ENCODE measurements around the gene NAA15.
"Not testable (repeated sequence)": the region's sequence is repeated elsewhere in the genome, so short reads cannot be mapped to it uniquely, and the experiment has no call there.

Gene NAA15

GRCh38 chr4:139297001-139297410 is 4.3 kb upstream of the NAA15 start:
- no peak for DNase-seq (ENCODE audit: low spot score)

GRCh38 chr4:139299536-139299935 is 1.8 kb upstream of the NAA15 start:
- DNase-seq (ENCODE audit: low spot score), result no peak

GRCh38 chr4:139300431-139301112 is 733 bp upstream of the NAA15 start:
- DNase-seq (ENCODE audit: low spot score), result peak; percentile 57

- DNase-seq (ENCODE audit: low spot score), result peak; percentile 29
Measured at GRCh38 chr4:139301821-139302611, 711 bp downstream of the NAA15 start, which contains the start of gene NDUFC1. TSS of gene NDUFC1 (minus strand) at chr4:139302477. CDS start at chr4:139295798, 6,679 bp downstream.

- DNase-seq (ENCODE audit: low spot score), result no peak
Measured at GRCh38 chr4:139304920-139305319, 3.6 kb downstream of the NAA15 start.

- no peak for DNase-seq (ENCODE audit: low spot score)
Measured at GRCh38 chr4:139311909-139312308, 10.6 kb downstream of the NAA15 start.

GRCh38 chr4:139312552-139313332 is 11.4 kb downstream of the NAA15 start:
- no peak for DNase-seq (ENCODE audit: low spot score)

- DNase-seq (ENCODE audit: low spot score), result not testable (repeated sequence)
Measured at GRCh38 chr4:139313414-139313813, 12.1 kb downstream of the NAA15 start.

GRCh38 chr4:139314047-139314800 is 12.9 kb downstream of the NAA15 start:
- no peak for DNase-seq (ENCODE audit: low spot score)

GRCh38 chr4:139315221-139315675 is 13.9 kb downstream of the NAA15 start:
- DNase-seq (ENCODE audit: low spot score), result no peak

- no peak for DNase-seq (ENCODE audit: low spot score)
Measured at GRCh38 chr4:139316733-139317132, 15.4 kb downstream of the NAA15 start.

GRCh38 chr4:139317635-139318034 is 16.3 kb downstream of the NAA15 start:
- DNase-seq (ENCODE audit: low spot score), result no peak

- DNase-seq (ENCODE audit: low spot score), result no peak
Measured at GRCh38 chr4:139319571-139319970, 18.3 kb downstream of the NAA15 start.

GRCh38 chr4:139322070-139322469 is 20.8 kb downstream of the NAA15 start:
- not testable (repeated sequence) for DNase-seq (ENCODE audit: low spot score)

- not testable (repeated sequence) for DNase-seq (ENCODE audit: low spot score)
Measured at GRCh38 chr4:139322541-139322940, 21.2 kb downstream of the NAA15 start.

- DNase-seq (ENCODE audit: low spot score), result no peak
Measured at GRCh38 chr4:139324620-139325019, 23.3 kb downstream of the NAA15 start.

- no peak for DNase-seq (ENCODE audit: low spot score)
Measured at GRCh38 chr4:139329665-139330200, 28.4 kb downstream of the NAA15 start.

- DNase-seq (ENCODE audit: low spot score), result peak; percentile 95
Measured at GRCh38 chr4:139330283-139330682, 29.0 kb downstream of the NAA15 start.

- no peak for DNase-seq (ENCODE audit: low spot score)
Measured at GRCh38 chr4:139331185-139331584, 29.9 kb downstream of the NAA15 start.

- no peak for DNase-seq (ENCODE audit: low spot score)
Measured at GRCh38 chr4:139333046-139333445, 31.7 kb downstream of the NAA15 start.

- DNase-seq (ENCODE audit: low spot score), result no peak
Measured at GRCh38 chr4:139337612-139338011, 36.3 kb downstream of the NAA15 start.

Data from pons (tissue), 1 donor.